ENCODE data around the gene GDF7. TPM values are rescaled to one million over a fixed set of nuclear protein-coding genes. Genes with fewer than 3 reads are reported as not detected.

The GDF7 gene
- total and polyA plus RNA-seq, 10 of the 15 experiments (the other 5 are each of a cell fraction or from before 2014, with no cell fraction given) = 0.02 to 0.11 (median 0.04) TPM; not detected in 1

- no peaks in the 10 kb centered on the region for H3K4me1 ChIP-seq (ENCODE audit: control insufficient read depth, insufficient read depth, low read length)
- no peaks in the 10 kb centered on the region for H3K27me3 ChIP-seq (replicated peaks in 1 of 2; ENCODE audit: control insufficient read depth in 2 of 2, insufficient read depth in 2 of 2, low read length in 1 of 2)
- in situ Hi-C loops (cut with MboI) = no loop called here
- peaks cover 0 to 4% of the 10 kb centered on the region in 2 experiments; a peak in 3 of 4 replicates for H3K36me3 ChIP-seq (ENCODE audit: control insufficient read depth in 2 of 2, insufficient read depth in 2 of 2, low read length in 1 of 2)
- TF ChIP-seq RCOR1 (conservative IDR thresholded peaks at IDR 0.05; ENCODE audit: low read depth, low read length) = no peak
- TF ChIP-seq MEF2B (IDR thresholded peaks at IDR 0.05; ENCODE audit: partially characterized antibody, poor library complexity, severe bottlenecking) = no peak
- no peak for TF ChIP-seq NFIC (IDR thresholded peaks at IDR 0.05; ENCODE audit: low read depth, low read length)
- TF ChIP-seq E4F1 (IDR thresholded peaks at IDR 0.05; ENCODE audit: borderline replicate concordance, partially characterized antibody) = no peak
- TF ChIP-seq USF1 (IDR thresholded peaks at IDR 0.05; ENCODE audit: borderline replicate concordance, extremely low read length, insufficient read depth, low read depth, low read length) = no peak
- no peak for TF ChIP-seq JUNB (IDR thresholded peaks at IDR 0.05)
- TF ChIP-seq ZNF24 (IDR thresholded peaks at IDR 0.05) = no peak
- TF ChIP-seq ZNF384 (IDR thresholded peaks at IDR 0.05; ENCODE audit: borderline replicate concordance, low read depth, low read length) = no peak
- no peak for TF ChIP-seq CHD2 (IDR thresholded peaks at IDR 0.05; ENCODE audit: borderline replicate concordance, low read depth, low read length)
- TF ChIP-seq HDAC2 (IDR thresholded peaks at IDR 0.05) = no peak
- no peak for TF ChIP-seq SMAD5 (IDR thresholded peaks at IDR 0.05; ENCODE audit: low read depth)
- CTCF ChIA-PET = interaction anchor here (1.0 to 1.5 kb wide), 4 partner anchors 8 to 279 kb away, joined by 3 to 4 read pairs (median 3); no protein-coding TSS in a partner anchor
- FAIRE-seq = no peak
- ATAC-seq = no peak
- no peak for DNase-seq (ENCODE audit: low read depth, low spot score)
- no peaks in the 10 kb centered on the region for H4K20me1 ChIP-seq (ENCODE audit: control insufficient read depth, insufficient read depth)
- no TSS peak for BruUV-seq (replicated peaks)
- RAD21 ChIA-PET (ENCODE audit: unreplicated experiment) = interaction anchor here (1.1 kb wide), 1 partner anchor 278 kb away, joined by 3 read pairs; no protein-coding TSS in a partner anchor
- POLR2A ChIA-PET = no interaction called here
- no peak overlapping the region for H2AFZ ChIP-seq (ENCODE audit: control insufficient read depth, low read depth, low read length)
- WGBS (ENCODE audit: insufficient coverage, insufficient replicate concordance, low lambda C conversion rate, missing lambda C conversion rate) = 98% methylated on average over 6 of the region's 6 CpGs
- intact Hi-C loops (cut with micrococcal nuclease; ENCODE audit: unreplicated experiment) = no loop called here
- no peak overlapping the region for H3K9ac ChIP-seq (ENCODE audit: control insufficient read depth, insufficient read depth, low read length)
- H3K4me2 ChIP-seq (ENCODE audit: control insufficient read depth, insufficient read depth) = no peak overlapping the region
- H3K79me2 ChIP-seq (ENCODE audit: control insufficient read depth, insufficient read depth, low read length) = no peaks in the 10 kb centered on the region
- SMC1A ChIA-PET (ENCODE audit: uncharacterized antibody, unreplicated experiment) = interaction anchor here (1.1 to 1.4 kb wide), 2 partner anchors 19 to 74 kb away, joined by 3 read pairs; no protein-coding TSS in a partner anchor
- no peak overlapping the region for H3K4me3 ChIP-seq
- no peak overlapping the region for H3K27ac ChIP-seq (ENCODE audit: control insufficient read depth, insufficient read depth)
- no peaks in the 10 kb centered on the region for H3K9me3 ChIP-seq (replicated peaks; ENCODE audit: control insufficient read depth, insufficient read depth, low read length)
These were observed 17.7 kb downstream of the GDF7 start for GRCh38 chr2:20684581-20685063.
